Endothelial cell of umbilical vein (primary cell): Measurements from ENCODE around the gene BSG.

ENCODE experiments used
- EZH2 ChIP-seq: IDR thresholded peaks from 2 replicates; pipeline ENCODE4 v1.6.1; 2012; ENCODE audit warnings: borderline replicate concordance, low read depth, mild to moderate bottlenecking, moderate library complexity, low read length, inconsistent platforms; ENCODE audit not compliant: severe bottlenecking
- MYC ChIP-seq: IDR thresholded peaks from one replicate; pipeline ENCODE4 v1.6.1; 2011; ENCODE audit warnings: mild to moderate bottlenecking, low read depth, low read length
- POLR2A ChIP-seq: IDR thresholded peaks from 2 replicates; pipeline ENCODE4 v1.6.1; 2012; ENCODE audit warnings: low read depth, mild to moderate bottlenecking, control low read depth, low read length
- POLR2AphosphoS5 ChIP-seq: IDR thresholded peaks from 2 replicates; pipeline ENCODE4 v1.6.1; 2012; ENCODE audit warnings: low read depth, mild to moderate bottlenecking, control low read depth, low read length, moderate library complexity; ENCODE audit not compliant: insufficient read depth
- TF ChIP-seq, protein P1 (sequence below), 2 donors: IDR thresholded peaks; 1 replicate in 1 of 2; 2 replicates in 1 of 2; pipeline ENCODE4 v1.5.1; 2011; ENCODE audit warnings: low read length in 2 of 2, mild to moderate bottlenecking in 2 of 2, moderate library complexity in 2 of 2, control low read depth in 1 of 2, inconsistent platforms in 1 of 2, low read depth in 1 of 2; ENCODE audit not compliant: insufficient read depth in 1 of 2; ENCODE audit errors: extremely low read depth in 1 of 2
- TF ChIP-seq, protein P2 (sequence below): IDR thresholded peaks from 2 replicates; pipeline ENCODE4 v1.6.1; 2011; ENCODE audit not compliant: insufficient read depth, insufficient read length

DNA sequence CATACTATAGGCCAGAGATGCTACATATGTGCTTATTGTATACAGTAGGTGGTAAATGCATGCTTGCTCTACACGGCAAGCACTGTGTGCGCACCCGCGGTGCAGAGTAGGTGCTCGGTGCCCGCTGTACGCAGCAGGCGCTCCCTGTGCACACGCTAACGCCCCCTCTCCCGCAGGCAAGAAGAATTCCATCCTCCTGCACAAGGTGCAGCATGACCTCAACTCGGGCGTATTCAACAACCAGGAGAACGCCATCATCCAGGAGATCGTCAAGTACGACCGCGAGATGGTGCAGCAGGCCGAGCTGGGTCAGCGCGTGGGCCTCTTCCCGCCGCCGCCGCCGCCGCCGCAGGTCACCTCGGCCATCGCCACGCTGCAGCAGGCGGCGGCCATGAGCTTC is 43.2 kb downstream of the BSG start:
- TF ChIP-seq POLR2A (no peak), EZH2 (no peak), MYC (no peak), POLR2AphosphoS5 (no peak)
- TF ChIP-seq, protein P1, sequence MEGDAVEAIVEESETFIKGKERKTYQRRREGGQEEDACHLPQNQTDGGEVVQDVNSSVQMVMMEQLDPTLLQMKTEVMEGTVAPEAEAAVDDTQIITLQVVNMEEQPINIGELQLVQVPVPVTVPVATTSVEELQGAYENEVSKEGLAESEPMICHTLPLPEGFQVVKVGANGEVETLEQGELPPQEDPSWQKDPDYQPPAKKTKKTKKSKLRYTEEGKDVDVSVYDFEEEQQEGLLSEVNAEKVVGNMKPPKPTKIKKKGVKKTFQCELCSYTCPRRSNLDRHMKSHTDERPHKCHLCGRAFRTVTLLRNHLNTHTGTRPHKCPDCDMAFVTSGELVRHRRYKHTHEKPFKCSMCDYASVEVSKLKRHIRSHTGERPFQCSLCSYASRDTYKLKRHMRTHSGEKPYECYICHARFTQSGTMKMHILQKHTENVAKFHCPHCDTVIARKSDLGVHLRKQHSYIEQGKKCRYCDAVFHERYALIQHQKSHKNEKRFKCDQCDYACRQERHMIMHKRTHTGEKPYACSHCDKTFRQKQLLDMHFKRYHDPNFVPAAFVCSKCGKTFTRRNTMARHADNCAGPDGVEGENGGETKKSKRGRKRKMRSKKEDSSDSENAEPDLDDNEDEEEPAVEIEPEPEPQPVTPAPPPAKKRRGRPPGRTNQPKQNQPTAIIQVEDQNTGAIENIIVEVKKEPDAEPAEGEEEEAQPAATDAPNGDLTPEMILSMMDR (IDR thresholded peaks at IDR 0.05; ENCODE audit: extremely low read depth in 1 of 2, insufficient read depth in 1 of 2, low read depth in 1 of 2, low read length in 2 of 2), result no peak
- TF ChIP-seq, protein P2, sequence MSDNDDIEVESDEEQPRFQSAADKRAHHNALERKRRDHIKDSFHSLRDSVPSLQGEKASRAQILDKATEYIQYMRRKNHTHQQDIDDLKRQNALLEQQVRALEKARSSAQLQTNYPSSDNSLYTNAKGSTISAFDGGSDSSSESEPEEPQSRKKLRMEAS, result no peak
